ENCODE results near the gene TMEM18.

- no peak for TF ChIP-seq CTCF (conservative IDR thresholded peaks at IDR 0.05 in 1 of 2, IDR thresholded peaks at IDR 0.05 in 1 of 2; ENCODE audit: low read depth in 1 of 2, low read length in 2 of 2)
- no peak for TF ChIP-seq EZH2 (IDR thresholded peaks at IDR 0.05; ENCODE audit: low read length, missing control alignments)
These were observed 27.5 kb downstream of the TMEM18 start for GRCh38 chr2:649426-650342.

All from fibroblast of lung (primary cell).